Smooth muscle cell (in vitro differentiated cells): ENCODE results near the gene SMG1. TPM values are rescaled to one million over a fixed set of nuclear protein-coding genes. Genes with fewer than 3 reads are reported as not detected.

Source experiments
- DNase-seq: peaks from one replicate; lab custom pipeline; 2025; ENCODE audit not compliant: unreplicated experiment; lab: John Stamatoyannopoulos, UW
- H2AFZ ChIP-seq: fragments of 200-600 bp; sonication (generic); 2 replicates; pipeline ENCODE4 v1.6.0; 2016; ENCODE audit warnings: antibody characterized with exemption, low read depth, mild to moderate bottlenecking
- H3F3A ChIP-seq: fragments of 200-600 bp; sonication (generic); 2 replicates; pipeline ENCODE4 v1.6.0; 2017; ENCODE audit warnings: antibody characterized with exemption, low read depth
- H3K27ac ChIP-seq: fragments of 200-600 bp; sonication (generic); 2 replicates; pipeline ENCODE4 v1.5.1; 2016; ENCODE audit warnings: low read depth, mild to moderate bottlenecking
- H3K27me3 ChIP-seq: fragments of 200-600 bp; sonication (generic); 2 replicates; pipeline ENCODE4 v1.6.1; 2016; ENCODE audit warnings: low read depth, mild to moderate bottlenecking
- H3K36me3 ChIP-seq: fragments of 200-600 bp; sonication (generic); 2 replicates; pipeline ENCODE4 v1.5.1; 2016; ENCODE audit warnings: low read depth
- H3K4me1 ChIP-seq: fragments of 200-600 bp; sonication (generic); 2 replicates; pipeline ENCODE4 v1.5.1; 2016; ENCODE audit warnings: low read depth
- H3K4me2 ChIP-seq: fragments of 200-600 bp; sonication (generic); 2 replicates; pipeline ENCODE4 v1.6.0; 2016; ENCODE audit warnings: mild to moderate bottlenecking
- H3K4me3 ChIP-seq: fragments of 200-600 bp; sonication (generic); 2 replicates; pipeline ENCODE4 v1.5.1; 2016; ENCODE audit warnings: mild to moderate bottlenecking
- H3K79me2 ChIP-seq: fragments of 200-600 bp; sonication (generic); 2 replicates; pipeline ENCODE4 v1.6.0; 2016; ENCODE audit warnings: low read depth, mild to moderate bottlenecking
- H3K9ac ChIP-seq: fragments of 200-600 bp; sonication (generic); 2 replicates; pipeline ENCODE4 v1.6.0; 2016; ENCODE audit warnings: low read depth
- H3K9me3 ChIP-seq: fragments of 200-600 bp; sonication (generic); replicated peaks from 2 replicates; pipeline ENCODE4 v1.5.1; 2016; ENCODE audit warnings: low read depth
- H4K20me1 ChIP-seq: fragments of 200-600 bp; sonication (generic); 2 replicates; pipeline ENCODE4 v1.6.0; 2016; ENCODE audit warnings: low read depth
- CTCF ChIP-seq: fragments of 200-600 bp; sonication (generic); IDR thresholded peaks from 2 replicates; pipeline ENCODE4 v1.5.1; 2017; ENCODE audit warnings: borderline replicate concordance, mild to moderate bottlenecking, antibody characterized with exemption; ENCODE audit not compliant: insufficient read depth, poor library complexity, severe bottlenecking
- WGBS: methylation state at CpG from one replicate; pipeline ENCODE4 v1.1.7; 2016; ENCODE audit warnings: low lambda C conversion rate; 5-methylcytosine and 5-hydroxymethylcytosine counted together
- polyA plus RNA-seq: library from polyadenylated mRNA; unstranded; fragments of >200 nt; fragmentation: Nextera tagmentation; extraction: Ambion mirVana; gene quantifications from 2 replicates; pipeline ENCODE4 v1.2.1, GENCODE V29; 2016
- total RNA-seq: library from RNA; depleted of rRNA; stranded (reverse); fragments of >200 nt; gene quantifications from 2 replicates; pipeline ENCODE4 v1.2.3, GENCODE V29; 2014

Gene SMG1
- total and polyA plus RNA-seq, 2 experiments from 2014 or later, result 4.9 to 45.4 TPM

GRCh38 chr16:18796377-18796776 lies 129.8 kb downstream of the SMG1 start:
- Histone ChIP-seq H3K27me3 (no peaks in the 10 kb centered on the region), H3K9ac (no peak overlapping the region), H3F3A (peaks cover 20% of the 10 kb centered on the region), H3K79me2 (peaks cover 56% of the 10 kb centered on the region), H3K27ac (no peak overlapping the region), H2AFZ (no peak overlapping the region), H3K36me3 (peaks cover 16% of the 10 kb centered on the region), H3K4me1 (peaks cover 18% of the 10 kb centered on the region), H3K4me2 (no peak overlapping the region), H3K4me3 (no peak overlapping the region), H3K9me3 (no peaks in the 10 kb centered on the region), H4K20me1 (peaks cover 33% of the 10 kb centered on the region)
- TF ChIP-seq CTCF, result no peak
- 89% methylated on average over 1 of the region's 1 CpG for WGBS
- DNase-seq, result no peak

- TF ChIP-seq CTCF, result no peak
- Histone ChIP-seq H3K27me3 (no peaks in the 10 kb centered on the region), H3F3A (peaks cover 36% of the 10 kb centered on the region), H3K79me2 (peaks cover 48% of the 10 kb centered on the region), H3K4me3 (no peak overlapping the region), H4K20me1 (peaks cover 24% of the 10 kb centered on the region), H3K4me2 (no peak overlapping the region), H2AFZ (no peak overlapping the region), H3K9me3 (no peaks in the 10 kb centered on the region), H3K27ac (peak overlapping the region; percentile 25), H3K36me3 (peaks cover 16% of the 10 kb centered on the region), H3K4me1 (peaks cover 12% of the 10 kb centered on the region), H3K9ac (no peak overlapping the region)
- DNase-seq, result no peak
- WGBS, result 88% methylated on average over 11 of the region's 11 CpGs
Observed at GRCh38 chr16:18792836-18793433, 133.3 kb downstream of the SMG1 start.

- Histone ChIP-seq H3K36me3 (peaks cover 5% of the 10 kb centered on the region), H3K27ac (peak within 1 kb of the TSS; percentile 78), H3K79me2 (peaks cover 53% of the 10 kb centered on the region), H3K4me2 (peak within 1 kb of the TSS; percentile 97), H3K4me1 (peaks cover 32% of the 10 kb centered on the region), H2AFZ (peak within 1 kb of the TSS; percentile 79), H3K9me3 (no peaks in the 10 kb centered on the region), H3K9ac (peak within 1 kb of the TSS; percentile 95), H3F3A (peaks cover 38% of the 10 kb centered on the region), H3K4me3 (peak within 1 kb of the TSS; percentile 94), H3K27me3 (no peaks in the 10 kb centered on the region), H4K20me1 (peaks cover 50% of the 10 kb centered on the region)
- no peak for TF ChIP-seq CTCF
- peak; percentile 80 for DNase-seq
- WGBS, result 4% methylated on average over 60 of the region's 60 CpGs
Observed at GRCh38 chr16:18789850-18790706, 136.1 kb downstream of the SMG1 start, which contains the start of gene RPS15A. Gene RPS15A (minus strand): TSS chr16:18790334. CDS start chr16:18789113, 1,221 bp downstream.
